ENCODE measurements around the gene SLC5A10. TPM values are rescaled to one million over a fixed set of nuclear protein-coding genes. Genes with fewer than 3 reads are reported as not detected.
"Not testable (repeated sequence)": the region's sequence is repeated elsewhere in the genome, so short reads cannot be mapped to it uniquely, and the experiment has no call there.

The SLC5A10 gene
- total RNA-seq, 1 donor from 2014 or later, result not detected

DNA sequence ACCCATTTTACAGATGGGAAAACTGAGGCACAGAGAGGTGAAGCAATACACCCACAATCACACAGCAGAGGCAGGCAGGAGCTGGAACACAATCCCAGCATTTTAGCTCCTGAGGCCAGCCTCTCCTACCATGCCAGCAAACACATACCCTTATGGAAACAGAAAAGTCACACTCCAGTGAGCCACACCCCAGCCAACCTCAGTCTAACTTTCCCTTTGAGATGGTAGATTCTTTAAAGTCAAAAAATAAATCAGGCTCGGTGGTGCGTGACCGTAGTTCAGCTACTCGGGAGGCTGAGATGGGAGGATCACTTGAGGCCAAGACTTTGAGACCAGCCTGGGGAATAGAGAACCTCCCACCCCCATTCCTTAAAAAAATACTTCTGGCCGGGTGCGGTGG, 84.2 kb downstream of the SLC5A10 start:
- not testable (repeated sequence) for DNase-seq (ENCODE audit: extremely low read depth, low read depth, low spot score)

DNA sequence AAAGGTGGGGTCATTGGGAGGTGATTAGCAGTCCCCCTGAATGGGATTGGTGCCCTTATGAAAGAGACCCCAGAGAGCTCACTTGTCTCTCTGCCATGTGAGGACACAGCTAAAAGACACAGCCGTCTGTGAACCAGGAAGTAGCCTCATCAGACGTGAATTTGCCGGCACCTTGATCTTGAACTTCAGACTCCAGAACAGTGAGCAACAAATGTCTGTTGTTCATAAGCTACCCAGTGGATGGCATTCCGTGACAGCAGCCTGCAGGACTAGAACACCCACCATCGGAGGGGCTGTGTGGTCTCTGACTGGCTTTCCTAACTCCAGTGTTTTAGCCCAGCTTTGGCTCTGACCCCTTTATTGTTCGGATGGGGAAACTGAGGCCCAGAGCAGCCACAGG, 85.6 kb downstream of the SLC5A10 start:
- not testable (repeated sequence) for DNase-seq (ENCODE audit: extremely low read depth, low read depth, low spot score)

DNA sequence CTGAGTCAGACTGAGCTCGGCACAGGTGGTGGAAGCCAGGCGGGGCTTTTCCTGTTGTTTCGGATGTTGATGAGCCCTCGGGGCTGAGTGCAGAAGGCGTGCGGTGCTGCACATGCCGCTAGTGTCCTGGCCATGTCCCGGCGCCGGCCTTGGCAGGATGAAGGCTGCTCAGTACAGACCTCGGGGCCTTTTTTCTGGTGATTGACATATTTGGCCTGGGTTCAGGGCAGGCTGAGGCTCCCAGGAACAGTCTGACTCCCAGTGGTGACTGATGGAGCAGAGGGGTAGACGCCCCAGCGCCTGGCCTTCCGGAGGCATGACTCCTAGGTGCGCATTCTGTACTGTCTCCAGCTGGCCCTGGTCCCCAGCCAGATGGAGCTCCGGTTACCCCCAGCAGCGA, 86.0 kb downstream of the SLC5A10 start:
- not testable (repeated sequence) for DNase-seq (ENCODE audit: extremely low read depth, low read depth, low spot score)

DNA sequence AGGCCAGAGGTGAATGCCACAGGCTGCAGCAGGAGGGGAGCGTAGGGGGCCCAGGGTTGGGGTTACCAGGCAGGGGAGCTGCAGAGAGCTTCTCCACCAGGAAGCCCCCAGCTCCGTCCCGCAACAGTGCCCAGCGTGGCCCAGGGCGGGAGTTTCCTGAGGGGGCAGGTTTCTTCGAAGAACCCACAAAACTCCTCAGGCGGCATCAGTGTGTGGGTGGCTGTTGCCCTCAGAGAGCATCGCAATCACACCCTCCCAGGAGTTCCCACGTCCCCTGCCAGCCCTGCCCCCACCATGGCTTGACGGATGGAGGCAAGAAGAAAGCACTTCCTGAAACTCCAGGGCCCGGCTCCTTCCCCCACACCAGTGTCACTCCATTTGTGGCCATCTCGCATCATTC, 86.8 kb downstream of the SLC5A10 start:
- not testable (repeated sequence) for DNase-seq (ENCODE audit: extremely low read depth, low read depth, low spot score)

DNA sequence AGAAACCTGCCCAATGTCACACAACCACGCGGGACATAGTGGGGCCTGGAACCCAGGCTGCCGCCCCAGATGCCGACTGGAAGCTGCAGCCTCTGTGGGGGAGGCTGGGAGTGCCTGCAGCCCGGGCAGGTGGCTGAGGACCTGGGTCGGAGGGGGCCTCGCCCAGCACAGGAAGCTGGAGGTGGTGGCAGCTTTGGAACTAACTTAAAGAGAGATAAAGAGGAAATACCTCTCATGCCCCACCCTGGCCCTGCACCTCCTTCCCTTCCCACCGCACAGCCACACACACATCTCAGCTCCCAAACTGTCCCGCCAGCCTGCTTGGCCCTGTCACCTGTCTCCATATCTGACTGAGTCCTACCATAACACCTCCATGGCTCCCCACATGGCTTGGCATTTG, 88.4 kb downstream of the SLC5A10 start:
- not testable (repeated sequence) for DNase-seq (ENCODE audit: extremely low read depth, low read depth, low spot score)

DNA sequence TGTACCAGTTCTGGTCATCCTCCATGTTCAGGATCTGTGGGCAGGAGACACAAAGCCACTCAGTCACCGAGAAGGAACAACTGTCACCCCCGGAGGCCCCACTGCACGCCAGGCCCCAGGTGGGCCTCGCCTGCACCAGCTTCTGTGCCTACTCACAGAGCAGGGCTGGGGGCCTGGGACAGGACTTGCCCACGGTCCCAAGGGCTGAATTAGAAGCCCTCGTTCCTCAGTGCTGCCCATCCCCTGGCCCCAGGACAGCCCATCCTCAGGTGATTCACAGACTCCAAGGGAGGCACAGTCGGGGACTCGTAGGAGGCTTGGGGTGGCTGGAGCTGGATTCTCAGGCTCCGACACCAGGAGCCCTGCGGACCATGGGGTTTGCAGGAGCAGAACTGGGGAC, 89.9 kb downstream of the SLC5A10 start:
- not testable (repeated sequence) for DNase-seq (ENCODE audit: extremely low read depth, low read depth, low spot score)

DNA sequence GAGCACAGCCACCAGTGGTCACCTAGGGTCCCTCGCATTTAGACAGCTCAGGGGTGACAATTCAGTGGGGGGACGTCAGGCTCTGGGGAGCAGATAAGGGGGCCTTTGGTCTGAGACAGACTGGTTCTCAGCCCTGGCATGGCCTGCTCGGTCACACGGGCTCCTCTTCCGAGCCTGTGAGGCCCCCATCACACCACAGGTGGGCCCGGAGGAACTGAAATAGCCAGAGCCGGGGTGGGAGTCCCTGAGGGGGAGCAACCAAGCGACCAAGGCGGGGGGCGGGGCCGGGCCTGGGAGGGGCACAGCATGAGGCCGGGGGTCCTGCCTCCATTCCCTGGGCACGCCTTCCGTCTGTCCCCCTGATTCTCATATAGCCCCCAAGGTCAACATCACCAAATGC, 90.4 kb downstream of the SLC5A10 start:
- DNase-seq (ENCODE audit: extremely low read depth, low read depth, low spot score), result not testable (repeated sequence)

DNA sequence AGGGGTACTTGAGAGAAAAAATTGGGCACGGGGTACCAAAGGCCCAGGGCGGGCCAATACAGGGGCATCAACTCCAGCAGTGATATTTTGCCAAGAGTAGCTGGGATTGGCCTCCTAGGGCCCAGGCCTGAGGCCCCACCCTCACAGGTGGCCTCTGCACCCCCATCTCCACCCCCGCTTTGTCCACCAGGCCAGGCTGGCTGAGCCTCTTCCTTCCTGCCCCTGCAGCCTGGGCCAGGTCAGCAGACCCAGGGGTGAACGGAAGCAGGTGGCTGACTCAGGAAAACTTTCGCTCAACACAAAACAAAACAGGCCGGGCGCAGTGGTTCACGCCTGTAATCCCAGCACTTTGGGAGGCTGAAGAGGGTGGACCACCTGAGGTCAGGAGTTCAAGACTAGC, 91.1 kb downstream of the SLC5A10 start:
- not testable (repeated sequence) for DNase-seq (ENCODE audit: extremely low read depth, low read depth, low spot score)

DNA sequence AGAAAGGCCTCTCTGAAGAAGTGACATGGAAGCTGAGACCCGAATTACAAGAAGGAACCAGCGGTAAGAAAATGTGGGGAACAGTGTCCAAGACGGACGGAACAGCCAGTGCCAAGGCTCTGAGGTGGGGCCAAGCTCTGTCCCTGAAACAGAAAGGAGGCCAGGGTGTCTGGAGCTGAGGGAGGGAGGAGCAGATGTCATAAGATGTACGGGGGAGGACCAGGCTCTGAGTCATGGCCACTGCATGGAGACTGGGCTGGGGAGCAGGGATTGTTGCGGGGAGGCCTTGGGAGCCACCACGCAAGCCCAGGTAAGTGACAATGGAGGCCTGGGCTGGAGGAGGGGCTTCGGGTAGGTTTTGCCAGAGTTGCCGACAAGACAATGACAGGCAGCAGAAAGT, 92.7 kb downstream of the SLC5A10 start:
- DNase-seq (ENCODE audit: extremely low read depth, low read depth, low spot score), result not testable (repeated sequence)

DNA sequence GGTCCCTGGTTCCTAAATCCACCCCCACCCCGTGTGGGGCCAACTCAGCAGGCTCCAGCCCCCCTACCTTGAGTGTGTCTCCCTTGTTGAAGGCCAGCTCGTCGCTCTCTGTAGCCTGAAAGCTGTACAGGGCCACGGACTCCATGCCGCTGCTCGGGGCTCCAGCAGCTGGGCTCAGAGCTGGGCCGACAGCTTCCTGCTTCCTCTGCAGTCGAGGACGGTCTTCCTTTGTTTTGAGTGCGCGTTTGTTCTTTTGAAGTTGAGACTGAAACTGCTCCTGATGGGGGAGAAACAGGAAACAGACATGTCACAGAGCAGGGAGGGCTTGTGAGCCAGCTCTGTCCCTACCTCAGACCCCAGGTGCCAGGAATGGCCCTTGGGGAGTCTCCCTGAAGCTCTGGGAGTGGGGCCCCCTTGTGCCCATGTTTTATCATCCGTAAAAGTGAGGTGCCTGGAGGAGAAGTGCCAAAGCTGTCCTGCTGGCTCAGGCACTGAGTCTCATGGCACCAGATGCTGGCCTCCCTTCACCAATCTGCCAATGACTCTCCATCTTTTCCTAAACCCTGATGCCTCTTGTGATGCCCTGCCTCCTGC, 94.9 kb downstream of the SLC5A10 start, which contains the start of gene GRAP:
Gene GRAP, minus strand, starts transcription at position 176 of the 594 bp plus-strand sequence. Its CDS starts 31 bp downstream, at position 145.
- DNase-seq (ENCODE audit: extremely low read depth, low read depth, low spot score), result not testable (repeated sequence)

DNA sequence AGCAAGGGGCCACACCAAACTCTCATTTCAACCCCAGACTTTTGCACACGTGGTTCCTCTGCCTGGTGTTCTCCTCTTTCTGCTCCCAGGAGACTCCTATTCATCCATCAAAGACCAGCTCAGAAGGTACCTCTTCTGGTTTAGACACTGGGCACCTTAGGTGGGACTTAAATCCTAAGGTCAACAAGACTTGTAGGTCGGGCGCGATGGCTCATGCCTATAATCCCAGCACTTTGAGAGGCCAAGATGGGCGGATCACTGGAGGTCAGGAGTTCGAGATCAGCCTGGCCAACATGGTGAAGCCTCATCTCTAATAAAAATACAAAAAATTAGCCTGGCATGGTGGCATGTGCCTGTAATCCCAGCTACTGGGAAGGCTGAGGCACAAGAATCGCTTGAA, 95.5 kb downstream of the SLC5A10 start:
- DNase-seq (ENCODE audit: extremely low read depth, low read depth, low spot score), result not testable (repeated sequence)

DNA sequence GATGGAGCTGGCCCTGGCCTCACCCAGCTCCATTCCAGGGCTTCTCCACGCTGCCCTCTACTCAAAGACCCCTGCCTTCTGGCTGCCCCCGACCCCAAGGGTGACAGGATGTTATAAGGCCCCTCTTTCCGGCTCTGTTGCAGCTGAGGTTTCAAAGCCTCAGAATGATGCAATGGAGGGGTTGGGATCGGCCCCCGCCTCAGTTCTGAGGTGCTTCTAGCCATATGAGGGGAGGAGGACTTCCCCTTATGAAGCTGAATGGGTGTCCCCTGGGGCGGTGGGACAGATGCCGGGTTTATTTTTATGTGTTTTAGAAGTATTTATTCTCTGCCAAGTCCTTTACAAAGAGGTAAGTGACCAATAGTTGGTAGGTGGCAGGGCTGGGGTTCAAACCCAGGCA, 96.9 kb downstream of the SLC5A10 start:
- DNase-seq (ENCODE audit: extremely low read depth, low read depth, low spot score), result not testable (repeated sequence)

DNA sequence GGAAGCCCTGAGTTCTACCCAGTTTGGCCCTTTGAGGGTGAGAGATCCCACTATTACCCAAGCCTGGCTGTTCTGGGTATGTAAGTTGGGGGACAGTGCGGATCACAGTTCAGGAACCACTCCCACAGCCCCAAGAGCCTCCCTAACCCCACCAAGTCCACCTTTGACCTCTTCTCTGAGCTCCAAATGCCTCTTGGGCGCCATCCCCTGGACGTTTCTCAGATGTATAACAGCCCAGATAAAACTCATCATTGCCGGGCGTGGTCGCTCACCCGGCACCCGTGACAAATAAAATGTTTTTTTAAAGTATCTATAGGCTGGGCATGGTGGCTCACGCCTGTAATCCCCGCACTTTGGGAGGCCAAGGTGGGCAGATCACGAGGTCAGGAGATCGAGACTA, 103.5 kb downstream of the SLC5A10 start:
- DNase-seq (ENCODE audit: extremely low read depth, low read depth, low spot score), result not testable (repeated sequence)

DNA sequence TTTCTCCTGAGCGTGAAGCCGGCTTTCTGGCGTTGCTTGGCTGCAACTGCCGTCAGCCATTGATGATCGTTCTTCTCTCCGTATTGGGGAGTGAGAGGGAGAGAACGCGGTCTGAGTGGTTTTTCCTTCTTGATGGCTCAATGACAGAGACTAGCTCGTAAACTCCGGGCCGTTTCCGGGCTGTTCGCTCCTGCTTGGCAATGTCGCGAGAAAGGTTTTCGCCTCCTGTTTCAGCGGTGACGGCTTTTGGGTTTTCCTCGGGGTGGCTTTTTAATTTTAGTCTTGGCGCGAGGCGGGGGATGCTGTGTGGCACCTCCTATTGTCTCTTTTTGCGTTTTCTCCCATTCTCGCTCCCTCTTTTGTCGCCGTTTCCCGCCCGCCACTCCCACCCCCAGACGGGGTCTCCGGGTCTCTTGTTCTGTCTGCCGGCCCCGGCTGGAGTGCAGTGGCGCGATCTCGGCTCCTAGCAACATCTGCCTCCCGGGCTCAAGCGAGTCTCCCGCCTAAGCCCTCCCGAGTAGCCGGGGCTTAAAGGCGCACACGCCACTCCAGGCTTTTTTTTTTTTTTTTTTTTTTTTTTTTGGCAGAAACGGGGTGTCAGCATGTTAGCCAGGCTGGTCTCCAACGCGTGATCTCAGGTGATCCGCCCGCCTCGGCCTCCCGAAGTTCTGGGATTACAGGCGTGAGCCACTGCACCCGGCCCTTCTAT, 110.2 kb downstream of the SLC5A10 start:
- DNase-seq (ENCODE audit: extremely low read depth, low read depth, low spot score), result not testable (repeated sequence)

DNA sequence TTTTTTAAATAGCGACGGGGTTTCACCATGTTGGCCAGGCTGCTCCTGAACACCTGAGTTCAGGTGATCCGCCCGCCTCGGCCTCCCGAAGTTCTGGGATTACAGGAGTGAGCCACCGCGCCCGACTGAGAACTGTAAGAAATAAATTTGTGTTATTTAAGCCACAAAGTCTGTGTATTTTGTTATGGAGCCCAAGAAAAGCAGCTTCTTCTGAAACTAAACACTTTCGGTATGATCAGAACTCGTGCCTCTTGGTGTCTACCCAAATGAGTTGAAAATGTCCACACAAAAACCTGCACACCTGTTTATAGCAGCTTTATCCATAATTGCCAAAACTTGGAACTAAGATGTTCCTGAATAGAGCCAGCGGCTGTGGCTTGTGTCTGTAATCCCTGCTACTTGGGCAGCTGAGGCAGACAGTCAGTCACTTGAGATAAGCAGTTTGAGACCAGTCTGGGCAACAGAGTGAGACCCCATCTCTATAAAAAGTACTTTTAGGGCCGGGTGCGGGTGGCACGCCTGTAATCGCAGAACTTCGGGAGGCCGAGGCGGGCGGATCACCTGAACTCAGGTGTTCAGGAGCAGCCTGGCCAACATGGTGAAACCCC, 110.9 kb downstream of the SLC5A10 start:
- DNase-seq (ENCODE audit: extremely low read depth, low read depth, low spot score), result not testable (repeated sequence)

DNA sequence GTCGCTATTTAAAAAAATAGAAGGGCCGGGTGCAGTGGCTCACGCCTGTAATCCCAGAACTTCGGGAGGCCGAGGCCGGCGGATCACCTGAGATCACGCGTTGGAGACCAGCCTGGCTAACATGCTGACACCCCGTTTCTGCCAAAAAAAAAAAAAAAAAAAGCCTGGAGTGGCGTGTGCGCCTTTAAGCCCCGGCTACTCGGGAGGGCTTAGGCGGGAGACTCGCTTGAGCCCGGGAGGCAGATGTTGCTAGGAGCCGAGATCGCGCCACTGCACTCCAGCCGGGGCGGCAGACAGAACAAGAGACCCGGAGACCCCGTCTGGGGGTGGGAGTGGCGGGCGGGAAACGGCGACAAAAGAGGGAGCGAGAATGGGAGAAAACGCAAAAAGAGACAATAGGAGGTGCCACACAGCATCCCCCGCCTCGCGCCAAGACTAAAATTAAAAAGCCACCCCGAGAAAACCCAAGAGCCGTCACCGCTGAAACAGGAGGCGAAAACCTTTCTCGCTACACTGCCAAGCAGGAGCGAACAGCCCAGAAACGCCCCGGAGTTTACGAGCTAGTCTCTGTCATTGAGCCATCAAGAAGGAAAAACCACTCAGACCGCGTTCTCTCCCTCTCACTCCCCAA, 111.5 kb downstream of the SLC5A10 start:
- not testable (repeated sequence) for DNase-seq (ENCODE audit: extremely low read depth, low read depth, low spot score)

DNA sequence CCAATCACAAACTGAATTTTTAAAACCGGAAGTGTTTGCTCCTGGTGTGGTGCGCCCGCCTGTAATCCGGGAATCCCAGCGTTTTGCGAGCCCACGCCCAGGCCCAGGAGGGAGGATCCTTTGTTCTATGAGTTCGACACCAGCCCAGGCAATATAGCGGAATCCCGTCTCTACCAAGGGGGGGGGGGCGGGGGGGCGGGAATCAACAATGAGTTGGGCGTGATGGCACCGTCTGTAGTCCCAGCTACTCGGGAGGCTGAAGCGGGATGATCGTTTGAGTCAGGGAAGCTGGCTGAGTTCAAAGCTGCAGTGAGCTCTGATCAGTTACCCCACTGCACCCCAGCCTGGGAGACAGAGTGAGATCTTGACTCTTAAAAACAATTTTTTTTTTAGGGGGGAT, 112.4 kb downstream of the SLC5A10 start:
- not testable (repeated sequence) for DNase-seq (ENCODE audit: extremely low read depth, low read depth, low spot score)

DNA sequence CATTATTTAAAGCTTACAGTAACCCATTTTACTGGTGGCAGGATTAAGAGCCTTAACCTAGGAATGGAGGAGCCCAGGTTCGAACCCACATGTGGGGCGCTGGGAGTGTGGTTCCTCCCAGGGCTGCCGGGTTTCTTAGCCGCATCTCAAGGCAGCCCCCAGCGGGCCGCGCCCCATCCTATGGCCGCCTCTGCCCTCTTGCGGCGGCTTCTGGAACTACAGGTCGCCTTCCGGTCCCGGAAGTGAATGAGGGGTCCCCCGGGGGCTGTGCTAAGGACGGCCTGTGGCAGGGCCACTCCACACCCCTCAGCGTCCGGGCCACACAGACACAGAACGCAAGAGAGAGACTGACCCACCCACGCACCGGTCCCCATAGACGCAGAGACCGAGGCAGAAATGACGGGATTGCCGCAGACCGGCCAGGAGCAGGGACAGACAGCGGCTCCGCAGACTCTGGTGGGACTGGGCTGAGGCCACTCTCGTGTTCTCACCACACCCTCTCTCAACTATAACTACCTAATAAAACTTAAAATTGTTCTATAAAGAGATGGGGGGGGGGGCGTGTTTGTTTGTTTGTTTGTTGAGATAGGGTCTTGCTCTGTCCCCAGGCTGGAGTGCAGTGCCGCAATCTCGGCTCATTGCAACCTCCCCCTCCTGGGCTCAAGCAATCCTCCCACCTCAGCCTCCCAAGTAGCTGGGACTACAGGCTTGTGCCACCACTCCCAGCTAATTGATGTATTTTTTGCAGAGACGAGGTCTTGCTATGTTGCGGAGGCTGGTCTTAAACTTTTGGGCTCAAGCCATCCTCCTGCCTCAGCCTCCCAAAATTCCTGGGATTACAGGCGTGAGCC, 118.6 kb downstream of the SLC5A10 start:
- DNase-seq (ENCODE audit: extremely low read depth, low read depth, low spot score), result not testable (repeated sequence)

Data from glomerular endothelial cell (primary cell).